Cerebellar nuclear complex (tissue), 1 donor: Measurements from ENCODE around the gene GALNT5.
"Not testable (repeated sequence)": the region's sequence is repeated elsewhere in the genome, so short reads cannot be mapped to it uniquely, and the experiment has no call there.

Experiments used
- DNase-seq, 2 experiments: peaks; one replicate each; lab custom pipeline; 2025; lab: John Stamatoyannopoulos, UW

The GALNT5 gene

GRCh38 chr2:157257312-157258252 lies at the start of gene GALNT5:
Gene GALNT5, plus strand, starts transcription at chr2:157257705. Its CDS starts 378 bp downstream, at chr2:157258083.
- DNase-seq, result peak in 1 of 2 experiments; percentile 50

- DNase-seq, result peak in 1 of 2 experiments; percentile 81
These were observed 41.1 kb upstream of the GALNT5 start for GRCh38 chr2:157216286-157216965.

- DNase-seq, result no peak
These were observed 40.1 kb upstream of the GALNT5 start for GRCh38 chr2:157217409-157217808.

- no peak for DNase-seq
These were observed 38.6 kb upstream of the GALNT5 start for GRCh38 chr2:157218911-157219310.

- DNase-seq, result no peak
These were observed 37.0 kb upstream of the GALNT5 start for GRCh38 chr2:157220502-157220901.

- no peak for DNase-seq
These were observed 36.0 kb upstream of the GALNT5 start for GRCh38 chr2:157221394-157221988.

GRCh38 chr2:157223624-157224205 lies 33.8 kb upstream of the GALNT5 start:
- peak; percentile 73 to 78 for DNase-seq

GRCh38 chr2:157224448-157224847 lies 33.1 kb upstream of the GALNT5 start:
- DNase-seq, result not testable (repeated sequence)

GRCh38 chr2:157227592-157227991 lies 29.9 kb upstream of the GALNT5 start:
- DNase-seq, result no peak

GRCh38 chr2:157228946-157229345 lies 28.6 kb upstream of the GALNT5 start:
- no peak for DNase-seq

- DNase-seq, result no peak
These were observed 27.9 kb upstream of the GALNT5 start for GRCh38 chr2:157229572-157229971.

- DNase-seq, result no peak
These were observed 26.0 kb upstream of the GALNT5 start for GRCh38 chr2:157231476-157231875.

GRCh38 chr2:157233506-157233905 lies 24.0 kb upstream of the GALNT5 start:
- no peak for DNase-seq

GRCh38 chr2:157236404-157236803 lies 21.1 kb upstream of the GALNT5 start:
- DNase-seq, result no peak

- DNase-seq, result no peak
These were observed 19.2 kb upstream of the GALNT5 start for GRCh38 chr2:157238296-157238695.

GRCh38 chr2:157244691-157245090 lies 12.8 kb upstream of the GALNT5 start:
- peak in 1 of 2 experiments; percentile 75 for DNase-seq

- no peak for DNase-seq
These were observed 12.2 kb upstream of the GALNT5 start for GRCh38 chr2:157245144-157245840.

- no peak for DNase-seq
These were observed 11.4 kb upstream of the GALNT5 start for GRCh38 chr2:157245846-157246764.

GRCh38 chr2:157246765-157247407 lies 10.6 kb upstream of the GALNT5 start:
- DNase-seq, result no peak

- no peak for DNase-seq
These were observed 6.7 kb upstream of the GALNT5 start for GRCh38 chr2:157250836-157251235.
